Endothelial cell of umbilical vein (primary cell): Measurements from ENCODE around the gene PSMD14. TPM values are rescaled to one million over a fixed set of nuclear protein-coding genes. Genes with fewer than 3 reads are reported as not detected.

Experiments used
- BruUV-seq: library from RNA; stranded (reverse); fragments of 400-500 nt; replicated peaks from 2 replicates; lab custom pipeline; 2021; lab: Mats Ljungman, UMichigan
- CTCF ChIA-PET: fragments of 300-600, 350-600 bp; sonication (Branson Sonifier 250); formaldehyde crosslinking; loops from one replicate; lab custom pipeline; 2021; ENCODE audit warnings: antibody characterized with exemption, inconsistent platforms; lab: Charles Lee
- POLR2A ChIA-PET: fragments of 300-600, 350-600 bp; sonication (Branson Sonifier 250); formaldehyde crosslinking; loops from one replicate; lab custom pipeline; 2021; ENCODE audit warnings: antibody characterized with exemption, inconsistent platforms; lab: Charles Lee
- DNase-seq: peaks from one replicate; pipeline ENCODE4 v3.0.0-alpha.2; 2011; ENCODE audit warnings: low read depth, low spot score
- FAIRE-seq: peaks from 2 replicates; lab custom pipeline; 2011; peaks lifted over from hg19 to GRCh38; lab: Jason Lieb, UNC
- H2AFZ ChIP-seq: 2 replicates; pipeline ENCODE4 v1.6.0; 2012; ENCODE audit warnings: low read depth, low read length, control low read depth, inconsistent platforms
- H3K27ac ChIP-seq: 2 replicates; pipeline ENCODE4 v1.5.1; 2011; ENCODE audit warnings: low read depth, mild to moderate bottlenecking, control low read depth, low read length, moderate library complexity; ENCODE audit not compliant: insufficient read depth
- H3K27me3 ChIP-seq, 2 experiments: 2 replicates each; pipeline versions ENCODE4 v1.6.0 to v1.6.1; 2011; ENCODE audit warnings: low read length in 2 of 2, mixed read lengths in 1 of 2; ENCODE audit not compliant: control insufficient read depth in 2 of 2, insufficient read depth in 2 of 2
- H3K36me3 ChIP-seq, 2 experiments: 2 replicates in 1 of 2; 3 replicates in 1 of 2; pipeline ENCODE4 v1.5.1; 2011; ENCODE audit warnings: low read length in 2 of 2, mild to moderate bottlenecking in 1 of 2, moderate library complexity in 1 of 2; ENCODE audit not compliant: control insufficient read depth in 2 of 2, insufficient read depth in 2 of 2; ENCODE audit errors: extremely low read depth in 1 of 2
- H3K4me1 ChIP-seq: 3 replicates; pipeline ENCODE4 v1.5.1; 2011; ENCODE audit warnings: mild to moderate bottlenecking, low read length; ENCODE audit not compliant: control insufficient read depth, insufficient read depth; ENCODE audit errors: extremely low read depth
- H3K4me2 ChIP-seq: 2 replicates; pipeline ENCODE4 v1.6.1; 2011; ENCODE audit warnings: low read length, control low read depth, mixed read lengths; ENCODE audit not compliant: insufficient read depth
- H3K4me3 ChIP-seq, 3 experiments: fragments of 200-600 bp in 1 of 3; sonication (generic), shearing (Covaris generic) in 1 of 3; replicated peaks in 1 of 3; 2 replicates each; pipeline ENCODE4 v1.5.1; 2011 to 2016; ENCODE audit warnings: control low read depth in 3 of 3, low read length in 3 of 3, mild to moderate bottlenecking in 2 of 3, inconsistent platforms in 1 of 3, low read depth in 1 of 3, moderate library complexity in 1 of 3; ENCODE audit not compliant: insufficient read depth in 1 of 3
- H3K79me2 ChIP-seq: 2 replicates; pipeline ENCODE4 v1.6.0; 2012; ENCODE audit warnings: low read length, inconsistent platforms; ENCODE audit not compliant: control insufficient read depth, insufficient read depth
- H3K9ac ChIP-seq: replicated peaks from 2 replicates; pipeline ENCODE3; 2011; ENCODE audit warnings: low read length, control low read depth; ENCODE audit not compliant: insufficient read depth; ENCODE audit errors: extremely low read depth
- H3K9me1 ChIP-seq: replicated peaks from 3 replicates; pipeline ENCODE4 v1.6.0; 2011; ENCODE audit warnings: mild to moderate bottlenecking, low read length; ENCODE audit not compliant: control insufficient read depth, insufficient read depth; ENCODE audit errors: extremely low read depth
- H3K9me3 ChIP-seq: replicated peaks from 2 replicates; pipeline ENCODE4 v1.5.1; 2012; ENCODE audit warnings: low read length, inconsistent platforms; ENCODE audit not compliant: control insufficient read depth, insufficient read depth
- H4K20me1 ChIP-seq: replicated peaks from 2 replicates; pipeline ENCODE3; 2011; ENCODE audit warnings: mild to moderate bottlenecking, low read length; ENCODE audit not compliant: control insufficient read depth, insufficient read depth; ENCODE audit errors: extremely low read depth
- EZH2 ChIP-seq: IDR thresholded peaks from 2 replicates; pipeline ENCODE4 v1.6.1; 2012; ENCODE audit warnings: borderline replicate concordance, low read depth, mild to moderate bottlenecking, moderate library complexity, low read length, inconsistent platforms; ENCODE audit not compliant: severe bottlenecking
- FOS ChIP-seq: IDR thresholded peaks from 2 replicates; pipeline ENCODE4 v1.6.1; 2011; ENCODE audit warnings: mild to moderate bottlenecking, low read length, moderate library complexity, borderline replicate concordance; ENCODE audit not compliant: insufficient read depth
- JUN ChIP-seq: IDR thresholded peaks from 2 replicates; pipeline ENCODE4 v1.6.1; 2011; ENCODE audit warnings: borderline replicate concordance, low read depth; ENCODE audit not compliant: insufficient read length, insufficient read depth
- MYC ChIP-seq: IDR thresholded peaks from one replicate; pipeline ENCODE4 v1.6.1; 2011; ENCODE audit warnings: mild to moderate bottlenecking, low read depth, low read length
- POLR2A ChIP-seq: IDR thresholded peaks from 2 replicates; pipeline ENCODE4 v1.6.1; 2012; ENCODE audit warnings: low read depth, mild to moderate bottlenecking, control low read depth, low read length
- POLR2AphosphoS5 ChIP-seq: IDR thresholded peaks from 2 replicates; pipeline ENCODE4 v1.6.1; 2012; ENCODE audit warnings: low read depth, mild to moderate bottlenecking, control low read depth, low read length, moderate library complexity; ENCODE audit not compliant: insufficient read depth
- dilution Hi-C: fragments of 300-500 bp; cut with MboI; formaldehyde crosslinking; loops from one replicate; pipeline ENCODE4 v1.15.0; 2019; ENCODE audit warnings: low sequenced_read_pairs; ENCODE audit not compliant: extremely low pct_ligation_motif_present
- intact Hi-C: fragments of 100-400 bp; cut with micrococcal nuclease; formaldehyde crosslinking; loops from one replicate; pipeline ENCODE4 v1.10.0; 2022
- polyA plus RNA-seq, 4 experiments: library from polyadenylated mRNA; depleted of rRNA in 3 of 4; stranded (reverse) in 3 of 4; unstranded in 1 of 4; fragments of >200 nt; gene quantifications; 2 replicates each; pipeline versions ENCODE4 v1.2.1 to v1.2.3, GENCODE V29; 2011 to 2012; ENCODE audit warnings: missing spikeins in 1 of 4
- total RNA-seq: library from RNA; stranded (reverse); gene quantifications from 2 replicates; pipeline ENCODE4 v1.2.3, GENCODE V29; 2021
- TF ChIP-seq, protein P1 (sequence below): IDR thresholded peaks from 2 replicates; pipeline ENCODE4 v1.6.1; 2011; ENCODE audit not compliant: insufficient read depth, insufficient read length
- TF ChIP-seq, protein P2 (sequence below), 2 donors: IDR thresholded peaks; 1 replicate in 1 of 2; 2 replicates in 1 of 2; pipeline ENCODE4 v1.5.1; 2011; ENCODE audit warnings: low read length in 2 of 2, mild to moderate bottlenecking in 2 of 2, moderate library complexity in 2 of 2, control low read depth in 1 of 2, inconsistent platforms in 1 of 2, low read depth in 1 of 2; ENCODE audit not compliant: insufficient read depth in 1 of 2; ENCODE audit errors: extremely low read depth in 1 of 2

PSMD14 gene
- total and polyA plus RNA-seq, 2 donors (not counting 3 experiments of a cell fraction or from before 2014, with no cell fraction given): 47.6 to 85.4 TPM

- no peak overlapping the region for H3K4me3 ChIP-seq
- no peak for TF ChIP-seq FOS
- TF ChIP-seq EZH2: peak; percentile 43
- TF ChIP-seq, protein P1, sequence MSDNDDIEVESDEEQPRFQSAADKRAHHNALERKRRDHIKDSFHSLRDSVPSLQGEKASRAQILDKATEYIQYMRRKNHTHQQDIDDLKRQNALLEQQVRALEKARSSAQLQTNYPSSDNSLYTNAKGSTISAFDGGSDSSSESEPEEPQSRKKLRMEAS: no peak
- no peak overlapping the region for H3K9ac ChIP-seq
- intact Hi-C loops (loop anchor here (1.0 kb wide), 1 partner anchor 8 kb away; no protein-coding TSS in a partner anchor), dilution Hi-C loops (no loop called here)
- BruUV-seq: no TSS peak
- H3K27me3 ChIP-seq: peaks cover 66 to 75% of the 10 kb centered on the region in 2 experiments
- no peaks in the 10 kb centered on the region for H4K20me1 ChIP-seq
- ChIA-PET POLR2A (no interaction called here), CTCF (interaction anchor here (1.1 to 1.5 kb wide), 2 partner anchors 9 to 10 kb away, joined by 4 read pairs; no protein-coding TSS in a partner anchor)
- no peaks in the 10 kb centered on the region for H3K9me3 ChIP-seq
- H2AFZ ChIP-seq: no peak overlapping the region
- H3K79me2 ChIP-seq: no peaks in the 10 kb centered on the region
- H3K27ac ChIP-seq: no peak overlapping the region
- FAIRE-seq: no peak
- no peaks in the 10 kb centered on the region for H3K36me3 ChIP-seq
- no peak for DNase-seq
- H3K4me2 ChIP-seq: no peak overlapping the region
- H3K9me1 ChIP-seq: no peaks in the 10 kb centered on the region
- peaks cover 12% of the 10 kb centered on the region for H3K4me1 ChIP-seq
These were observed 108.6 kb downstream of the PSMD14 start for GRCh38 chr2:161416708-161417437.

- Histone ChIP-seq H2AFZ (no peak overlapping the region), H3K9me3 (no peaks in the 10 kb centered on the region), H3K4me2 (no peak overlapping the region), H3K9me1 (no peaks in the 10 kb centered on the region), H3K27ac (no peak overlapping the region), H3K36me3 (no peaks in the 10 kb centered on the region), H3K4me3 (no peak overlapping the region), H3K4me1 (peaks cover 12% of the 10 kb centered on the region), H3K79me2 (no peaks in the 10 kb centered on the region), H3K9ac (no peak overlapping the region), H4K20me1 (no peaks in the 10 kb centered on the region), H3K27me3 (peaks cover 74 to 82% of the 10 kb centered on the region in 2 experiments)
- FAIRE-seq (no peak), DNase-seq (no peak)
- dilution Hi-C loops (no loop called here), intact Hi-C loops (loop anchor here (1.0 kb wide), 1 partner anchor 8 kb away; no protein-coding TSS in a partner anchor)
- TF ChIP-seq POLR2A (no peak), EZH2 (peak; percentile 64), POLR2AphosphoS5 (no peak), FOS (no peak), JUN (no peak), MYC (no peak)
- TF ChIP-seq, protein P1: no peak
- TF ChIP-seq, protein P2, sequence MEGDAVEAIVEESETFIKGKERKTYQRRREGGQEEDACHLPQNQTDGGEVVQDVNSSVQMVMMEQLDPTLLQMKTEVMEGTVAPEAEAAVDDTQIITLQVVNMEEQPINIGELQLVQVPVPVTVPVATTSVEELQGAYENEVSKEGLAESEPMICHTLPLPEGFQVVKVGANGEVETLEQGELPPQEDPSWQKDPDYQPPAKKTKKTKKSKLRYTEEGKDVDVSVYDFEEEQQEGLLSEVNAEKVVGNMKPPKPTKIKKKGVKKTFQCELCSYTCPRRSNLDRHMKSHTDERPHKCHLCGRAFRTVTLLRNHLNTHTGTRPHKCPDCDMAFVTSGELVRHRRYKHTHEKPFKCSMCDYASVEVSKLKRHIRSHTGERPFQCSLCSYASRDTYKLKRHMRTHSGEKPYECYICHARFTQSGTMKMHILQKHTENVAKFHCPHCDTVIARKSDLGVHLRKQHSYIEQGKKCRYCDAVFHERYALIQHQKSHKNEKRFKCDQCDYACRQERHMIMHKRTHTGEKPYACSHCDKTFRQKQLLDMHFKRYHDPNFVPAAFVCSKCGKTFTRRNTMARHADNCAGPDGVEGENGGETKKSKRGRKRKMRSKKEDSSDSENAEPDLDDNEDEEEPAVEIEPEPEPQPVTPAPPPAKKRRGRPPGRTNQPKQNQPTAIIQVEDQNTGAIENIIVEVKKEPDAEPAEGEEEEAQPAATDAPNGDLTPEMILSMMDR (IDR thresholded peaks at IDR 0.05; ENCODE audit: extremely low read depth in 1 of 2, insufficient read depth in 1 of 2, low read depth in 1 of 2, low read length in 2 of 2): no peak
- POLR2A ChIA-PET: no interaction called here
- CTCF ChIA-PET: no interaction called here
- no TSS peak for BruUV-seq
These were observed 109.4 kb downstream of the PSMD14 start for GRCh38 chr2:161417438-161418274.
